GM13976 (cell line): Measurements from ENCODE around the gene SRCAP.

Experiments
- DNase-seq: peaks from one replicate; pipeline ENCODE4 v3.0.0; 2012; ENCODE audit warnings: low spot score
- CTCF ChIP-seq: IDR thresholded peaks from 2 replicates; pipeline ENCODE4 v1.5.1; 2012; ENCODE audit warnings: borderline replicate concordance, mild to moderate bottlenecking; ENCODE audit not compliant: insufficient read depth; ENCODE audit errors: extremely low read depth, missing control alignments, control extremely low read depth
- in situ Hi-C: fragments of 300-500 bp; cut with MboI; formaldehyde crosslinking; loops from one replicate; pipeline ENCODE4 v1.12.0; 2022; ENCODE audit warnings: low sequenced_read_pairs, mixed read lengths, inconsistent platforms; ENCODE audit not compliant: unreplicated experiment

SRCAP gene

GRCh38 chr16:30761427-30761927, 62.5 kb downstream of the SRCAP start:
- TF ChIP-seq CTCF = no peak
- in situ Hi-C loops = no loop called here
- peak; percentile 73 for DNase-seq

GRCh38 chr16:30761928-30762902, 63.2 kb downstream of the SRCAP start, which contains the start of the genes CFAP119 and RNF40:
CFAP119 (minus strand) TSS chr16:30762062; CDS start chr16:30761748, 314 bp downstream.
RNF40 (plus strand) TSS chr16:30762322; CDS start chr16:30762546, 224 bp downstream.
- in situ Hi-C loops = no loop called here

GRCh38 chr16:30762991-30763725, 64.2 kb downstream of the SRCAP start:
- DNase-seq = no peak
- TF ChIP-seq CTCF = no peak
- in situ Hi-C loops = no loop called here

More at GRCh38 chr16:30761928-30762902, 63.2 kb downstream of the SRCAP start, which contains the start of the genes CFAP119 and RNF40:
- peak; percentile 99 for DNase-seq
- no peak for TF ChIP-seq CTCF

GRCh38 chr16:30764086-30764485, 65.1 kb downstream of the SRCAP start:
- in situ Hi-C loops = no loop called here
- TF ChIP-seq CTCF = no peak
- no peak for DNase-seq

GRCh38 chr16:30764816-30765465, 66.0 kb downstream of the SRCAP start:
- TF ChIP-seq CTCF = no peak
- no peak for DNase-seq
- in situ Hi-C loops = no loop called here
